ENCODE results near the gene SERPIND1.

Gene SERPIND1

GRCh38 chr22:20834206-20834605 lies 60.3 kb downstream of the SERPIND1 start:
- in situ Hi-C loops (cut with MboI; ENCODE audit: low sequenced_read_pairs, unreplicated experiment): no loop called here
- no peak for TF ChIP-seq CTCF (IDR thresholded peaks at IDR 0.05; ENCODE audit: borderline replicate concordance, control extremely low read depth, extremely low read depth, insufficient read depth, missing control alignments)
- DNase-seq (ENCODE audit: low spot score): no peak

GRCh38 chr22:20834725-20835124 lies 60.8 kb downstream of the SERPIND1 start:
- DNase-seq (ENCODE audit: low spot score): no peak
- in situ Hi-C loops (cut with MboI; ENCODE audit: low sequenced_read_pairs, unreplicated experiment): no loop called here
- no peak for TF ChIP-seq CTCF (IDR thresholded peaks at IDR 0.05; ENCODE audit: borderline replicate concordance, control extremely low read depth, extremely low read depth, insufficient read depth, missing control alignments)
